GM10266 (cell line): Measurements from ENCODE around the gene JAG2.

Experiments
- DNase-seq: peaks from one replicate; pipeline ENCODE4 v3.0.0; 2012; ENCODE audit errors: extremely low spot score
- TF ChIP-seq, protein P1 (sequence below): IDR thresholded peaks from 2 replicates; pipeline ENCODE4 v1.5.1; 2012; ENCODE audit warnings: mild to moderate bottlenecking, low read depth; ENCODE audit not compliant: control insufficient read depth, insufficient read depth; ENCODE audit errors: missing control alignments

The JAG2 gene

DNA sequence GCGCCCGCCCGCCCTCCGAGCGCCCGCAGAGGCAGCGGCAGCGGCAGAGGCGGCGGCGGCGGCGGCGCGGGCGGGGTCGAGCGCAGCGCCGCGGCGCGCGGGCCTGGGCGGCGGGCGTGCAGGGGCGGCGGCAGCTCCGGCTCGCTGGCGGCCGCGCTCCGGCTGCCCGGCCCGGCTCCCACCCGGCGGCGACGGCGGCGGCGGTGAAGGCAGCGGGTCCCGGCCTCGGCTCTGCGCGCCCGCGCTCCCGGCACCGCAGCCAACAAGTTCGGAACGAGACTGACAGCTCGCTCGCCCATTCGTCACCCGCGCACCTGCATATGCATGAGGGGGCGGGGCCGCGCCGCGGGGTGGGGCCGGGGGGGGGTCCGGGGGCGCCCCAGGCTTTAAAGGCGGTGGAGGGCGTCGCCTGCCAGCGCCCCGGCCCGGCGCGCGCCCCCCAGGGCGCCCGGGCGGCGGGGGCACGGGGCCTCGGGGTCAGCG lies at the start of gene JAG2:
JAG2 (minus strand) TSS at position 281 of the 483 bp plus-strand sequence. CDS start 356 bp downstream, outside the sequence.
- TF ChIP-seq, protein P1, sequence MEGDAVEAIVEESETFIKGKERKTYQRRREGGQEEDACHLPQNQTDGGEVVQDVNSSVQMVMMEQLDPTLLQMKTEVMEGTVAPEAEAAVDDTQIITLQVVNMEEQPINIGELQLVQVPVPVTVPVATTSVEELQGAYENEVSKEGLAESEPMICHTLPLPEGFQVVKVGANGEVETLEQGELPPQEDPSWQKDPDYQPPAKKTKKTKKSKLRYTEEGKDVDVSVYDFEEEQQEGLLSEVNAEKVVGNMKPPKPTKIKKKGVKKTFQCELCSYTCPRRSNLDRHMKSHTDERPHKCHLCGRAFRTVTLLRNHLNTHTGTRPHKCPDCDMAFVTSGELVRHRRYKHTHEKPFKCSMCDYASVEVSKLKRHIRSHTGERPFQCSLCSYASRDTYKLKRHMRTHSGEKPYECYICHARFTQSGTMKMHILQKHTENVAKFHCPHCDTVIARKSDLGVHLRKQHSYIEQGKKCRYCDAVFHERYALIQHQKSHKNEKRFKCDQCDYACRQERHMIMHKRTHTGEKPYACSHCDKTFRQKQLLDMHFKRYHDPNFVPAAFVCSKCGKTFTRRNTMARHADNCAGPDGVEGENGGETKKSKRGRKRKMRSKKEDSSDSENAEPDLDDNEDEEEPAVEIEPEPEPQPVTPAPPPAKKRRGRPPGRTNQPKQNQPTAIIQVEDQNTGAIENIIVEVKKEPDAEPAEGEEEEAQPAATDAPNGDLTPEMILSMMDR = no peak
- peak; percentile 75 for DNase-seq

DNA sequence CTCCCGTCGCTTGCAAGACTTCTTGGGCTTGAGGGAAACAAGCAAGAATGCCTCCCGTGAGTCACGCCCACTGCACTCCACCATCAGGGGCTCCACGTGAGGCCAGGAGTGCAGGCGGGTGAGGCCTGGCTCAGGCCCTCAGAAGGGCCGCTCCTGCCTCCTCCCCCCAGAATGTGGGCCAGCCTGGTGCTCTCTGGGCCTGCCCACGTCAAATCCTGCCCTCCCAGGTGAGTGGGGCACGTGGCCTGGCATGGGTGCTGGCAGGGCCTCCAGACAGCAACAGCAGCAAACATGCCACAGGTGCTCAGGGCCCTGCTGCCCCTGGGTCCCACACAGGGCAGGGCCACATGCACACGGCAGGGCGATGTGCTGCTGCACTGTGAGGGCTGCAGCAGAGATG lies 49.2 kb upstream of the JAG2 start:
- TF ChIP-seq, protein P1 = no peak

DNA sequence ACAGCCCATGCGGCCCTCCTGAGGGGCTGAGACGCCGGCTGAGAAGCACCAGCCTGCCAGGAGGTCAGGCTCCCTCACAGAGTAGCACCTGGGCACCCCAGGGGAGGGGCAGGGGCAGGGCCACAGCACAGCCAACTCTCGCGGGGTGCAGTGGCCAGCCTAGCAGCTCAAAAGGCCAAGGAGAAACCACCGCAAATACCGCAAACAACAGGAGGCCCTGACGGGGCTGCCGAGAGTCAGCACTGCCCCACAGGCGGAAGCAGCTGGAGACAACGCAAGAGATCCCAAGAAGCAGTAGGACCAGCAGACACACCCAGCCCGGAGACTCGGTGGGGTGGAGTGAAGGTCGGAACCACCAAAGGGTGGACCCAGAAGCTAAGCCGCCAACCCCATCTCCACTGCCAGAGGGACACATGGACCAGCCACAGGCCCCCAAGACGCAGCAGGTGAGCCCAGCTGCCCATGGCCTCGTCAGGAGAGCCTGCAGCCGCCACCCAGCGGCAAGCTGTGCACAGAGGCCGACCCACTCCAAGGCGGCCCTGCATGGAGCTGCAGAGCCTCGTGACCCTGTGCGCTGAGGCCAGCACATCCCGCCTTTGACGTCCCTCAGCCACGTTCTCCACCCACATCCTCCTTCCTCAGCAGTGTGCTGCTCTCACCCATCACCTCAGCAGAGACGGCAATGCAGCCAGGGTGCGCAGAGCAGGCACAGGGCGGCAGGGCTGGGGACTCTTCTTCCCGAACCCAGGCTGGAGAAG lies 48.1 kb upstream of the JAG2 start:
- TF ChIP-seq, protein P1 = no peak
- no peak for DNase-seq

More for the DNA sequence above, 49.2 kb upstream of the JAG2 start:
- no peak for DNase-seq

DNA sequence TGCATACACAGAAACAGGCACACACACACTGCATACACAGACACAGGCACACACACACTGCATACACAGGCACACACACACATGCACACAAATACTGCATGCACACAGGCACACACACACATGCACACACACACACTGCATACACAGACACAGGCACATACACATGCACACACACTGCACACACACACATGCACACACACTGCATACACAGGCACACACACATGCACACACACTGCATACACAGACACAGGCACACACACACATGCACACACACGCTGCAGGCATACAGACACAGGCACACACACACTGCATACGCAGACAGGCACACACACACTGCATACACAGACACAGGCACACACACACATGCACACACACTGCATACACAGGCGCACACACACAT lies 47.0 kb upstream of the JAG2 start:
- DNase-seq = no peak
- TF ChIP-seq, protein P1 = no peak

- TF ChIP-seq, protein P1 = no peak
- no peak for DNase-seq
Observed at GRCh38 chr14:105214324-105214915, 45.8 kb upstream of the JAG2 start.

- TF ChIP-seq, protein P1 = no peak
- DNase-seq = no peak
Observed at GRCh38 chr14:105213361-105213760, 44.8 kb upstream of the JAG2 start.

DNA sequence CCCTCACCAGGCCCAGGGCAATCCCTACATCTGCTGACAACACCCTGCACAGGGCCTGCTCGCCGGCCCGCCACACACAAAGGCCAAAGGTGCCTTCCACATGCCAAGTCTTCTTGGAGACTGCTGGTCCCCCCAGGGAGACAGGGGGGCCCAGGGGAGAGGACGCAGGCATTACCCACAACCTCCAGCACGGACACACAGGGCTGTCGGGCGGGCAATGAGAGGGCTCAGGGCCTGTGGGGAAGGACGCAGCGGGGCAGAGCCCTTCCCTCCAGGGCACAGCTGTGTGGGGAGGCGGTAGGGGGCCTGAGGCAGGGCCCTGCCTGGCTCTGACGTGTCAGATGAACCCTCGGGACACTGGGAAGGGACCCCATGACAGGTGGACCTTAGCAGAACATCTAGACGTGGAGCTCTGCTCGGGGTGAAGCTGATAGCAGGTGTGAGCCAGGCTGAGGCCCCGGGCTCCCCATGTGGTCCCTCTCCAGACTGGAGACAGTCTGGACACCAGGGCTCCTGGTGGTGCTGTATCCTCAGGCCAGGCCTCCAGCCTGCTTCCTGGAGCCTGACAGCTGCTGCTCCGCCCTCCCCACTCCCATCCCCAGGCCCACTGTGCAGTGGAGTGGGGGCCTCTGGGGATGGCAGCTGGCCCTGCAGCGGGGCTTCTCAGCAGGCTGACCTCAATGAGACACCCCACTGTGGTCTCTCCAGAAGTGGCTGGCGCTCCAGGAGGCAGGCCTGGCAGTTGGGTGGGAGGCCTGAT lies 44.1 kb upstream of the JAG2 start:
- DNase-seq = no peak
- TF ChIP-seq, protein P1 = no peak
